GM12878 (cell line): ENCODE data around the gene UHRF1. TPM values are rescaled to one million over a fixed set of nuclear protein-coding genes. Genes with fewer than 3 reads are reported as not detected.

Experiments
- ATAC-seq: fragments of 200-7000 bp; cut with Tn5 transposase; 3 replicates; pipeline ENCODE4 v1.9.1; 2020; ENCODE audit warnings: mild to moderate bottlenecking, moderate library complexity
- BruUV-seq: library from RNA; stranded (reverse); fragments of 400-500 nt; replicated peaks from 2 replicates; lab custom pipeline; 2021; lab: Mats Ljungman, UMichigan
- CTCF ChIA-PET: fragments of 300-600 bp; sonication (Branson Sonifier 250); formaldehyde crosslinking; extraction: SDS; loops from one replicate; lab custom pipeline; 2021; ENCODE audit warnings: inconsistent platforms; lab: Yijun Ruan, JAX
- POLR2A ChIA-PET: fragments of 350-600 bp; formaldehyde crosslinking; extraction: SDS; loops from one replicate; lab custom pipeline; 2021; ENCODE audit warnings: inconsistent platforms; lab: Charles Lee
- RAD21 ChIA-PET: fragments of 300-600 bp; sonication (Branson Sonifier 250); formaldehyde crosslinking; loops from one replicate; lab custom pipeline; 2023; ENCODE audit warnings: antibody characterized with exemption; ENCODE audit not compliant: unreplicated experiment; lab: Charles Lee
- SMC1A ChIA-PET: fragments of 300-600 bp; sonication (Branson Sonifier 250); formaldehyde crosslinking; loops from one replicate; lab custom pipeline; 2023; ENCODE audit not compliant: unreplicated experiment, uncharacterized antibody; lab: Charles Lee
- DNase-seq: peaks from one replicate; pipeline ENCODE4 v3.0.0-alpha.2; 2011; ENCODE audit warnings: low read depth, low spot score
- FAIRE-seq: peaks from 3 replicates; lab custom pipeline; 2011; peaks lifted over from hg19 to GRCh38; lab: Jason Lieb, UNC
- H2AFZ ChIP-seq: 2 replicates; pipeline ENCODE4 v1.6.0; 2011; ENCODE audit warnings: low read depth, low read length, control low read depth; ENCODE audit not compliant: control insufficient read depth
- H3K27ac ChIP-seq: 2 replicates; pipeline ENCODE4 v1.5.1; 2011; ENCODE audit warnings: control low read depth; ENCODE audit not compliant: control insufficient read depth, insufficient read depth
- H3K27me3 ChIP-seq, 2 experiments: replicated peaks in 1 of 2; 2 replicates each; pipeline versions ENCODE4 v1.6.0 to v1.6.1; 2011; ENCODE audit warnings: low read length in 1 of 2; ENCODE audit not compliant: control insufficient read depth in 2 of 2, insufficient read depth in 2 of 2
- H3K36me3 ChIP-seq, 2 experiments: 2 replicates each; pipeline ENCODE4 v1.5.1; 2011; ENCODE audit warnings: low read length in 1 of 2; ENCODE audit not compliant: control insufficient read depth in 2 of 2, insufficient read depth in 2 of 2
- H3K4me1 ChIP-seq: 2 replicates; pipeline ENCODE4 v1.6.1; 2011; ENCODE audit warnings: mild to moderate bottlenecking, low read length, moderate library complexity, mixed read lengths; ENCODE audit not compliant: control insufficient read depth, insufficient read depth
- H3K4me2 ChIP-seq: 2 replicates; pipeline ENCODE4 v1.6.0; 2011; ENCODE audit warnings: control low read depth; ENCODE audit not compliant: control insufficient read depth, insufficient read depth
- H3K4me3 ChIP-seq: fragments of 200-600 bp; sonication (generic); 2 replicates; pipeline ENCODE4 v1.5.1; 2016
- H3K79me2 ChIP-seq: 2 replicates; pipeline ENCODE4 v1.6.0; 2011; ENCODE audit warnings: low read length; ENCODE audit not compliant: control insufficient read depth, insufficient read depth
- H3K9ac ChIP-seq: 2 replicates; pipeline ENCODE4 v1.8.0; 2011; ENCODE audit warnings: low read length, control low read depth, mixed read lengths; ENCODE audit not compliant: control insufficient read depth, insufficient read depth
- H3K9me3 ChIP-seq: replicated peaks from 3 replicates; pipeline ENCODE4 v1.5.1; 2011; ENCODE audit warnings: mild to moderate bottlenecking, low read length; ENCODE audit not compliant: control insufficient read depth, insufficient read depth
- H4K20me1 ChIP-seq: 2 replicates; pipeline ENCODE4 v1.6.0; 2011; ENCODE audit not compliant: control insufficient read depth, insufficient read depth
- EED ChIP-seq: sonication (generic); IDR thresholded peaks from 2 replicates; pipeline ENCODE4 v1.6.1; 2016; ENCODE audit warnings: antibody characterized with exemption, low read depth
- HDGF ChIP-seq: fragments of 450-650 bp; IDR thresholded peaks from 2 replicates; pipeline ENCODE4 v1.6.1; 2016; ENCODE audit warnings: antibody characterized with exemption
- WGBS: methylation state at CpG from one replicate; pipeline ENCODE4 v1.1.6; 2016; ENCODE audit warnings: low lambda C conversion rate; ENCODE audit not compliant: insufficient replicate concordance, insufficient coverage; ENCODE audit errors: missing lambda C conversion rate; 5-methylcytosine and 5-hydroxymethylcytosine counted together
- in situ Hi-C: fragments of 300-500 bp; cut with MboI; formaldehyde crosslinking; loops from 9 replicates; pipeline ENCODE4 v1.14.3; 2018; ENCODE audit warnings: mixed read lengths
- intact Hi-C: fragments of 100-400 bp; cut with micrococcal nuclease; formaldehyde crosslinking; loops from one replicate; pipeline ENCODE4 v1.14.2; 2022; ENCODE audit not compliant: unreplicated experiment
- polyA plus RNA-seq, 11 experiments: library from polyadenylated mRNA; depleted of rRNA in 4 of 11; unstranded in 6 of 11; stranded (reverse) in 5 of 11; fragments of >200 nt; fragmentation: Nextera tagmentation in 4 of 11; fragmentation: Illumina TruSeq in 1 of 11; extraction: Ambion mirVana in 4 of 11; extraction: Trizol in 1 of 11; gene quantifications; 1 replicate in 1 of 11; 2 replicates in 10 of 11; pipeline versions ENCODE4 v1.2.1 to v1.2.3, GENCODE V29; 2011 to 2016; ENCODE audit warnings: inconsistent platforms in 2 of 11, missing spikeins in 2 of 11, low read depth in 1 of 11
- total RNA-seq, 4 experiments: library from RNA; depleted of rRNA in 3 of 4; stranded (reverse); fragments of >200 nt in 3 of 4; fragmentation: Illumina TruSeq in 1 of 4; extraction: Trizol in 1 of 4; gene quantifications; 2 replicates each; pipeline versions ENCODE4 v1.2.1 to v1.2.3, GENCODE V29; 2013 to 2021
- TF ChIP-seq, protein P1 (sequence below): fragments of 450-650 bp; IDR thresholded peaks from 2 replicates; pipeline ENCODE4 v1.6.1; 2016; ENCODE audit warnings: mild to moderate bottlenecking

The UHRF1 gene
- total and polyA plus RNA-seq, 10 of the 15 experiments (the other 5 are each of a cell fraction or from before 2014, with no cell fraction given) = 13.0 to 109 (median 37.7) TPM

DNA sequence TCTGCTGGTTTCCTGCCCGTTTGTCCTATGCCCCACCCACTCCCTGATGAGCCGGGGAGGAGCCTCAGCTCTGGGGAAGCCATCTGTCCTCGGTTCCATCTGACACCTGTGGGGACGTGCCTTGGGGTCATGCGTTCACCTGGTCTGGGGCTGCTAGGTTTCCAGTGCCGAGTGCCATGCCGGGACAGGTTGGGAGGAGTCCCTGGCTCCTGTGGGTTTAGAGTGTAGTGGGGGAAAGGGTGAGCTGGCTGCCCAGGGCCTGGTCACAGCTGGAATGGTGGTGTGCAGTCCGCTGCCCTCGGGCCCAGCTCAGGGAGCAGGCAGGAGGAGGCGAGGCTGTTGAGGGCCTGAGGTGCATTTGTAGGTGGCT is 62.1 kb downstream of the UHRF1 start:
- ATAC-seq (peak; percentile 21), DNase-seq (no peak), FAIRE-seq (no peak)
- H3K4me1 ChIP-seq = peaks cover 12% of the 10 kb centered on the region
- H3K79me2 ChIP-seq = peaks cover 58% of the 10 kb centered on the region
- 40% methylated on average over 10 of the region's 10 CpGs for WGBS
- H3K9me3 ChIP-seq = no peaks in the 10 kb centered on the region
- H3K27me3 ChIP-seq = no peaks in the 10 kb centered on the region
- intact Hi-C loops (loop anchor here (2.0 kb wide), 1 partner anchor 59 kb away; no protein-coding TSS in a partner anchor), in situ Hi-C loops (no loop called here)
- ChIA-PET SMC1A (interaction anchor here (0.9 to 1.0 kb wide), 2 partner anchors 9 to 60 kb away, joined by 3 to 4 read pairs; no protein-coding TSS in a partner anchor), CTCF (interaction anchor here (0.7 to 2.6 kb wide), 5 partner anchors 9 to 162 kb away, joined by 3 to 15 read pairs (median 5); partner anchors contain the start of gene PLIN3), RAD21 (interaction anchor here (0.7 to 2.1 kb wide), 3 partner anchors 60 to 162 kb away, joined by 4 to 7 read pairs (median 5); no protein-coding TSS in a partner anchor), POLR2A (interaction anchor here (0.5 kb wide), 1 partner anchor 1490 kb away, joined by 5 read pairs; no protein-coding TSS in a partner anchor)
- H3K4me3 ChIP-seq = peak overlapping the region; percentile 95
- H3K4me2 ChIP-seq = peak overlapping the region; percentile 91
- no peak overlapping the region for H2AFZ ChIP-seq
- no peak overlapping the region for H3K27ac ChIP-seq
- H4K20me1 ChIP-seq = peaks cover 10% of the 10 kb centered on the region
- no TSS peak for BruUV-seq
- peak overlapping the region; percentile 75; the same call in 1 of the 2 replicates for H3K9ac ChIP-seq
- TF ChIP-seq EED (no peak), HDGF (peak; percentile 68; the same call in 1 of the 2 replicates)
- TF ChIP-seq, protein P1, sequence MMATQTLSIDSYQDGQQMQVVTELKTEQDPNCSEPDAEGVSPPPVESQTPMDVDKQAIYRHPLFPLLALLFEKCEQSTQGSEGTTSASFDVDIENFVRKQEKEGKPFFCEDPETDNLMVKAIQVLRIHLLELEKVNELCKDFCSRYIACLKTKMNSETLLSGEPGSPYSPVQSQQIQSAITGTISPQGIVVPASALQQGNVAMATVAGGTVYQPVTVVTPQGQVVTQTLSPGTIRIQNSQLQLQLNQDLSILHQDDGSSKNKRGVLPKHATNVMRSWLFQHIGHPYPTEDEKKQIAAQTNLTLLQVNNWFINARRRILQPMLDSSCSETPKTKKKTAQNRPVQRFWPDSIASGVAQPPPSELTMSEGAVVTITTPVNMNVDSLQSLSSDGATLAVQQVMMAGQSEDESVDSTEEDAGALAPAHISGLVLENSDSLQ = peak; percentile 23; the same call in 1 of the 2 replicates
- peaks cover 0 to 2% of the 10 kb centered on the region in 2 experiments; a peak in 1 of 4 replicates for H3K36me3 ChIP-seq
